Measurements from ENCODE around the gene STK32B. TPM values are rescaled to one million over a fixed set of nuclear protein-coding genes. Genes with fewer than 3 reads are reported as not detected.

STK32B gene
- total RNA-seq, 1 experiment from 2014 or later = 1.1 TPM

- no peaks in the 10 kb centered on the region for H3K9me3 ChIP-seq (ENCODE audit: low read length)
- H2AFZ ChIP-seq (ENCODE audit: low read length) = no peak overlapping the region
- no peaks in the 10 kb centered on the region for H3F3A ChIP-seq (ENCODE audit: low read length, unreplicated experiment)
- H3K27ac ChIP-seq (ENCODE audit: low read length) = no peak overlapping the region
- H3K27me3 ChIP-seq (ENCODE audit: low read length) = peaks cover 54% of the 10 kb centered on the region
- CTCF ChIA-PET = no interaction called here
- BruUV-seq (replicated peaks) = no TSS peak
- ATAC-seq (no peak), DNase-seq (no peak)
- intact Hi-C loops (cut with micrococcal nuclease) = no loop called here
- POLR2A ChIA-PET (ENCODE audit: unreplicated experiment) = no interaction called here
- H3K4me2 ChIP-seq (ENCODE audit: low read length) = no peak overlapping the region
- no peaks in the 10 kb centered on the region for H3K79me2 ChIP-seq (ENCODE audit: low read length)
- no peak overlapping the region for H3K4me3 ChIP-seq (ENCODE audit: low read length)
- no peaks in the 10 kb centered on the region for H4K20me1 ChIP-seq (ENCODE audit: low read length)
- no peaks in the 10 kb centered on the region for H3K9me2 ChIP-seq (replicated peaks; ENCODE audit: low read length)
- H3K36me3 ChIP-seq (ENCODE audit: low read depth, low read length) = no peaks in the 10 kb centered on the region
- TF ChIP-seq EZH2 (IDR thresholded peaks at IDR 0.05; ENCODE audit: low read length, unreplicated experiment) (no peak), EZH2phosphoT487 (IDR thresholded peaks at IDR 0.05; ENCODE audit: borderline replicate concordance, low read length) (no peak)
- TF ChIP-seq, protein P1, sequence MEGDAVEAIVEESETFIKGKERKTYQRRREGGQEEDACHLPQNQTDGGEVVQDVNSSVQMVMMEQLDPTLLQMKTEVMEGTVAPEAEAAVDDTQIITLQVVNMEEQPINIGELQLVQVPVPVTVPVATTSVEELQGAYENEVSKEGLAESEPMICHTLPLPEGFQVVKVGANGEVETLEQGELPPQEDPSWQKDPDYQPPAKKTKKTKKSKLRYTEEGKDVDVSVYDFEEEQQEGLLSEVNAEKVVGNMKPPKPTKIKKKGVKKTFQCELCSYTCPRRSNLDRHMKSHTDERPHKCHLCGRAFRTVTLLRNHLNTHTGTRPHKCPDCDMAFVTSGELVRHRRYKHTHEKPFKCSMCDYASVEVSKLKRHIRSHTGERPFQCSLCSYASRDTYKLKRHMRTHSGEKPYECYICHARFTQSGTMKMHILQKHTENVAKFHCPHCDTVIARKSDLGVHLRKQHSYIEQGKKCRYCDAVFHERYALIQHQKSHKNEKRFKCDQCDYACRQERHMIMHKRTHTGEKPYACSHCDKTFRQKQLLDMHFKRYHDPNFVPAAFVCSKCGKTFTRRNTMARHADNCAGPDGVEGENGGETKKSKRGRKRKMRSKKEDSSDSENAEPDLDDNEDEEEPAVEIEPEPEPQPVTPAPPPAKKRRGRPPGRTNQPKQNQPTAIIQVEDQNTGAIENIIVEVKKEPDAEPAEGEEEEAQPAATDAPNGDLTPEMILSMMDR (conservative IDR thresholded peaks at IDR 0.05; ENCODE audit: low read depth, low read length) = no peak
- no peak overlapping the region for H3K9ac ChIP-seq (ENCODE audit: low read length)
- 0 out of 2 replicates have a peak, but pooled peaks cover 3% of the 10 kb centered on the region for H3K4me1 ChIP-seq (ENCODE audit: insufficient read depth, low read length)
Observed at GRCh38 chr4:5012958-5013357, 38.3 kb upstream of the STK32B start.

GRCh38 chr4:5014007-5014682 lies 37.1 kb upstream of the STK32B start:
- no peak for ATAC-seq

More at GRCh38 chr4:5014007-5014682, 37.1 kb upstream of the STK32B start:
- H3K9me3 ChIP-seq (ENCODE audit: low read length) = no peaks in the 10 kb centered on the region
- no peaks in the 10 kb centered on the region for H3F3A ChIP-seq (ENCODE audit: low read length, unreplicated experiment)
- no peak overlapping the region for H3K4me3 ChIP-seq (ENCODE audit: low read length)
- BruUV-seq (replicated peaks) = no TSS peak
- no peak overlapping the region for H2AFZ ChIP-seq (ENCODE audit: low read length)
- DNase-seq = no peak
- H3K4me2 ChIP-seq (ENCODE audit: low read length) = no peak overlapping the region
- TF ChIP-seq, protein P1 (conservative IDR thresholded peaks at IDR 0.05; ENCODE audit: low read depth, low read length) = no peak
- TF ChIP-seq EZH2phosphoT487 (IDR thresholded peaks at IDR 0.05; ENCODE audit: borderline replicate concordance, low read length) = no peak
- CTCF ChIA-PET = no interaction called here
- intact Hi-C loops (cut with micrococcal nuclease) = no loop called here
- H3K27me3 ChIP-seq (ENCODE audit: low read length) = peaks cover 54% of the 10 kb centered on the region
- H3K79me2 ChIP-seq (ENCODE audit: low read length) = no peaks in the 10 kb centered on the region
- H3K36me3 ChIP-seq (ENCODE audit: low read depth, low read length) = no peaks in the 10 kb centered on the region
- H3K4me1 ChIP-seq (ENCODE audit: insufficient read depth, low read length) = 0 out of 2 replicates have a peak, but pooled peaks cover 10% of the 10 kb centered on the region
- no peak overlapping the region for H3K27ac ChIP-seq (ENCODE audit: low read length)
- POLR2A ChIA-PET (ENCODE audit: unreplicated experiment) = no interaction called here
- H3K9ac ChIP-seq (ENCODE audit: low read length) = no peak overlapping the region
- H4K20me1 ChIP-seq (ENCODE audit: low read length) = no peaks in the 10 kb centered on the region
- no peaks in the 10 kb centered on the region for H3K9me2 ChIP-seq (replicated peaks; ENCODE audit: low read length)
